ENCODE measurements around the gene MUSTN1.

Gene MUSTN1

DNA sequence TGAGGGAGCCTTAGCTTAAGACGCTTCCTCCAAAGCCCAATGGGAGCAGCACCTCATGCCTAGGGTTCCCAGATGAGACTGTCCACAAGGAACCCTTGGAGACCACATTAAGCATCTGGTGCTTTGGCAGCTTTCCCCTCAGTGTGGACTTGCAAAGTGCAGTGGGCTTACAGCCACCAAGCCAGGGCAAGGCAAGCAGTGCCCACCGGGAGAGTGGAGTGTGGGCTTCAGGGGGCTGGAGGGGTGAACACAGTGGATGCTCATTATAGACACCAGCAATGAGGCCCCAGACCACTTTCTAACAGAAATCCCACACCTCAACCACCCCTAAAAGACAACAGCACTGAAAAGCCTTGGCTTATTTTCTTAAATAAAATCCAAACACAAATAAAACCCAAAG lies 9.1 kb upstream of the MUSTN1 start:
- H3K9me3 ChIP-seq (ENCODE audit: insufficient read depth, low read depth, low read length), result no peaks in the 10 kb centered on the region
- no peak overlapping the region for H3K9ac ChIP-seq (ENCODE audit: low read depth, low read length)
- 91% methylated on average over 2 of the region's 2 CpGs for WGBS
- no peak overlapping the region for H3K27ac ChIP-seq (ENCODE audit: low read depth, low read length)
- no peaks in the 10 kb centered on the region; the same call in 1 of the 2 replicates for H3K4me1 ChIP-seq (ENCODE audit: insufficient read depth, low read length)
- H3K36me3 ChIP-seq (ENCODE audit: insufficient read depth, low read length), result peaks cover 26% of the 10 kb centered on the region
- H3K4me3 ChIP-seq (ENCODE audit: low read length), result no peak overlapping the region
- H3K27me3 ChIP-seq (ENCODE audit: insufficient read depth, low read length), result no peaks in the 10 kb centered on the region

DNA sequence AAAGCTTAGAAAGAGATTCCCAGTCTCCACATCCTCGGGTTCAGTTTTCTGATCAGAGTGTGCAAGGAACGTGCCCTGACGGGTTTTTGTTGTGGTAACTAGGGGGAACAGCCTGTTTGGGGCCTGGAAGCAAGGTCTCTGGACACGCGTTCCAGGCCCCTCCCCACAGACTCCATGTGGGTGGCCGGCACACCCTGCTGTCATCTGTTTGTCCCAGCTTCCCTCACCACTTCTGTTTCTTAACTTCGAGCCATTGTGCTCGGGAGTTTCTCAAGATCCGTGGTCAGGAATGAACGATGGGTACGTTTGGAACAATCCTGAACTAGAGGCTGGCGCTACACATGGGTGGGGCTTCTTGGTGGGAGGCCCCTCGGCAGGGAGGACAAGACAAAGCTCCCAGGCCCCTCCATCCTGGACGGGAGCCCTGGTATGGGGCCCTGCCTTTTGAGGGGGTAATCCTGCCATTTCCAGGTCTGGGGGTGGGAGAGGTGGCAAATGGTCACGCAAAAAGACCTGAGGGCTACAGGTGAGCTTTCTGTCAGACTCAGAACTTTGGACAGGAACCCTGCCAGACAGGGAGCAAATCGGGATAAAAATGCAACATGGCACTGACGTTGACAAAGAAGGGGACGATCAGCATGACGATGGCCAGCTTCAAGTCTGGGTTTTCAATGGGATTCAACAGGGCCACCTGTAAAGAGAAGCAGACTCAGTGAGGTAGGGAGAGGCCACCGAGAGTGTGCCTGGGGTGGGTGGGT lies 8.5 kb upstream of the MUSTN1 start:
- Histone ChIP-seq H3K4me3 (ENCODE audit: low read length) (no peak overlapping the region), H3K4me1 (ENCODE audit: insufficient read depth, low read length) (no peaks in the 10 kb centered on the region; the same call in 1 of the 2 replicates), H3K36me3 (ENCODE audit: insufficient read depth, low read length) (peaks cover 20% of the 10 kb centered on the region), H3K27ac (ENCODE audit: low read depth, low read length) (no peak overlapping the region), H3K9me3 (ENCODE audit: insufficient read depth, low read depth, low read length) (no peaks in the 10 kb centered on the region), H3K27me3 (ENCODE audit: insufficient read depth, low read length) (no peaks in the 10 kb centered on the region), H3K9ac (ENCODE audit: low read depth, low read length) (no peak overlapping the region)
- whole genome bisulfite sequencing, result 85% methylated on average over 20 of the region's 20 CpGs

DNA sequence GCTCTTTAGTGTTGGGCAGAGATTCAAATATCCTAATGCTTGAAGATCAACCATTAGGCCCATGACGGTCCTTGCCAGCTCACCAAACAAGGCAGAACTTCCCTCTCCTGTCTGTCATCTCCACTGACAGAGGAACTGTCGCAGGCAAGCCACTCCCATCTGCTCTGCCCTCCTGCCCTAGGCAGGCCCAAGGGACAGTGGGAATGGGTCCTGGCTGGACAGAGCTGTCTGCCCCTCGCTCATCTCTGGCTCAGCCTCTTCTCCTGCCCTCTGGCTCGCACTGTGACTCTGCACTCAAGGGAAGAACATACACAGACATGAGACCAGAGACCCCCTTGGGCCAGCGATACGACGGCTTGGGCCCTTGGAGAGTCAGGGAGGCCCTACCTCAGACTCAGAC lies 7.6 kb upstream of the MUSTN1 start:
- WGBS, result 79% methylated on average over 7 of the region's 7 CpGs
- Histone ChIP-seq H3K4me1 (ENCODE audit: insufficient read depth, low read length) (no peaks in the 10 kb centered on the region; the same call in 1 of the 2 replicates), H3K27ac (ENCODE audit: low read depth, low read length) (no peak overlapping the region)

DNA sequence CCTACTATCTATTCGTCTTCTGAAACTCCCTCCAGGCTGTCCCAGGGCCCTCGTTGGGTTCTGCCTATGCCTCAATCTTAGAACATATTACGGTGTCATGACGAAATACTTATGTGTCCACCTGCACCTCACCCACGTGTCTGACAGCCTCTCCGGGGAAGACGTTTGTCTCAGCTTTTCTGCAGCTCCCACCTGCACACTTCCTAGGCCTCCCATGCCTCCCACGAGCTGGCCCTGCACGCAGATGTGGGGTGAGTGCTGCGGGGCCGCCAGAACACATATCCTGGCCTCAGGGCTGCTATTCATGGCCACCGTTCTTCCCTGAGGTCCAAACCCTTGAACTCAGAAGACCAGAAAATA lies 7.1 kb upstream of the MUSTN1 start:
- Histone ChIP-seq H3K27ac (ENCODE audit: low read depth, low read length) (no peak overlapping the region), H3K9ac (ENCODE audit: low read depth, low read length) (no peak overlapping the region), H3K4me3 (ENCODE audit: low read length) (no peak overlapping the region), H3K9me3 (ENCODE audit: insufficient read depth, low read depth, low read length) (no peaks in the 10 kb centered on the region), H3K27me3 (ENCODE audit: insufficient read depth, low read length) (no peaks in the 10 kb centered on the region), H3K36me3 (ENCODE audit: insufficient read depth, low read length) (0 out of 2 replicates have a peak, but pooled peaks cover 9% of the 10 kb centered on the region), H3K4me1 (ENCODE audit: insufficient read depth, low read length) (no peaks in the 10 kb centered on the region; the same call in 1 of the 2 replicates)
- 87% methylated on average over 12 of the region's 12 CpGs for WGBS

More for the DNA sequence above, 7.6 kb upstream of the MUSTN1 start:
- peaks cover 12% of the 10 kb centered on the region; the same call in 1 of the 2 replicates for H3K36me3 ChIP-seq (ENCODE audit: insufficient read depth, low read length)
- H3K4me3 ChIP-seq (ENCODE audit: low read length), result no peak overlapping the region
- no peak overlapping the region for H3K9ac ChIP-seq (ENCODE audit: low read depth, low read length)
- H3K9me3 ChIP-seq (ENCODE audit: insufficient read depth, low read depth, low read length), result no peaks in the 10 kb centered on the region
- H3K27me3 ChIP-seq (ENCODE audit: insufficient read depth, low read length), result no peaks in the 10 kb centered on the region

DNA sequence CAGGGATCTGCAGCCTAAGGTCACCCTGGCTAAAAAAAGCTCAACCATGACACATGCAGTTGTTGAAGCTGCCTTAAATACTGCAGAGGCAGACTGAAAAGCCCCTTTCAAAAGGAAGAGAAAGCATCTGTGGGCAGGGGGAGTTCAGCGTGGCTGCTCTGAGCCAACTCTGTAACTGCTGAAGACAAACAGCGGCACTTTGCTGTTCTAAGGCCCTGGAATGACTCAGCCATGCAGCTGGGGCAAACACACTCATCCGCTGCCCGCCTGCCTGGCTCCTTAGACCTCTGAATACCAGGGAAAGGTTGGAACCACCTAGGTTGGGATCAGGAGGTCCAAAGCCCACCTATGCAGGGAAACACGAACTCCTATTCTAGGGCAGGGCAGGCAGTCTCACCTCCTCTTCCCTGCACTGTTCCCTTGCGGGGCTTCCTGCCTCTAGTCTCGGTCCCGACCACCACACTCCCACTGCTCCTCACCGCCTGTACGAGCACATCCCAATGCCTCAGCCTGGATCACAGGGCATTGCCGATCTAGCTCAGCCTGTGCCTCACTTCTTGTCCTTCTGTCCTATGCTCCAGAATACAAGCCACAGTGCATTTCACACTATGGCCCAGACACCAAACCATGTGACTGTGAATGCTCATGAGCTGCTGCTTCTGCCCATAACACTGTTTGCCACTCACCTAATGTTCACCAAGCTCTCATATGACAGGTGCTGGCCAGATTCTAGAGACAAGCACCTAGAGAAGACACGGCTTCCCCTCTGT lies 6.6 kb upstream of the MUSTN1 start:
- H3K4me3 ChIP-seq (ENCODE audit: low read length), result no peak overlapping the region
- 92% methylated on average over 12 of the region's 12 CpGs for WGBS
- 0 out of 2 replicates have a peak, but pooled peaks cover 9% of the 10 kb centered on the region for H3K36me3 ChIP-seq (ENCODE audit: insufficient read depth, low read length)
- H3K27ac ChIP-seq (ENCODE audit: low read depth, low read length), result no peak overlapping the region
- no peaks in the 10 kb centered on the region; the same call in 1 of the 2 replicates for H3K4me1 ChIP-seq (ENCODE audit: insufficient read depth, low read length)
- H3K27me3 ChIP-seq (ENCODE audit: insufficient read depth, low read length), result no peaks in the 10 kb centered on the region
- H3K9me3 ChIP-seq (ENCODE audit: insufficient read depth, low read depth, low read length), result no peaks in the 10 kb centered on the region
- H3K9ac ChIP-seq (ENCODE audit: low read depth, low read length), result no peak overlapping the region

DNA sequence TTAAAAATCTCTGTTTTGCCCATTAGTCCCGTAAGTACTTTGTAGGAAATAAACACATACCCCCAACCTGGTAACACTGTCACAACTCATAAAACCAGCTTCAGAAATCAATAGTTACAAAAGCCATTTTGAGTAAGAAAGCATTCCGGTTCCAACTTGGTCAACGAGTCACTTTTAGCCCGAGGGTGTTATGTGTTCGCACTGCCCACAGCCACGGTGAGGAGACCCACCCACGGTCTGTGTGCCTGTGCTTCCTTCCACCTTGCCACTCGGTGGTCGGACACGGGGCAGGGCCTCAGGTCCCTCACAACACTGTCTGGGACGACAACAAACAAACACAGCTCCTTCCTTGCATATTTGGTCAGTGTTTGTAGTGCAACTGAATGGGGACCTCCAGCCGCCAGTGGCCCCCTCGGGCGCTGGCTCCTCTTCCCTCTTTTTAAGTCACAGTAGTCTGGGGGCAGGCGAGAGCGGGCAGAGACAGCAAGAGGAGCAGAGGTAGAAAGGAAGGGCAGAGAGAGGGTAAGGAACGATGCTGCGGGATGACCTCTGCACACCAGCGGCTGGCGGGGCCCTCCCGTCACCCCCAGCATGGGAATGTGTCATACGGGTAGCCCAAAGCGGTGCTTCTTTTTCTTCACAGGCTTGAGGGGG lies 5.2 kb upstream of the MUSTN1 start:
- no peak overlapping the region for H3K4me3 ChIP-seq (ENCODE audit: low read length)
- WGBS, result 91% methylated on average over 23 of the region's 23 CpGs
- no peak overlapping the region for H3K27ac ChIP-seq (ENCODE audit: low read depth, low read length)
- peaks cover 5% of the 10 kb centered on the region; the same call in 1 of the 2 replicates for H3K4me1 ChIP-seq (ENCODE audit: insufficient read depth, low read length)
- no peaks in the 10 kb centered on the region for H3K27me3 ChIP-seq (ENCODE audit: insufficient read depth, low read length)
- no peak overlapping the region for H3K9ac ChIP-seq (ENCODE audit: low read depth, low read length)
- H3K9me3 ChIP-seq (ENCODE audit: insufficient read depth, low read depth, low read length), result no peaks in the 10 kb centered on the region
- H3K36me3 ChIP-seq (ENCODE audit: insufficient read depth, low read length), result 0 out of 2 replicates have a peak, but pooled peaks cover 9% of the 10 kb centered on the region

DNA sequence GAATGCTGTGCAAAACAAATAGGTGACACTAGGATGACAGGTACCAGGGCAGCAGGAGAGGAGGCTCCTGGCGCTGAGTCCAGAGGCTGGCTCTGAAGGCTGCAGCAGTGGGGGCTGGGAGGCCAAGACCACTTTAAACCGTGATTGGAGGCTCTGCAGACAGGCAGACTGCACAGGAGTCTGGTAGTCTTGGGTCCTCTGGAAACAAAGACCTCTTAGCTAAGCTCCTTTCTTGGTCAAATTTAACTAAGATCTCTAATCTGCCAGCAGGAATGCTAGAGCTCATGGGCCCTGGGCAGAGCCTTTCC lies 4.4 kb upstream of the MUSTN1 start:
- Histone ChIP-seq H3K36me3 (ENCODE audit: insufficient read depth, low read length) (0 out of 2 replicates have a peak, but pooled peaks cover 6% of the 10 kb centered on the region), H3K27ac (ENCODE audit: low read depth, low read length) (no peak overlapping the region), H3K9me3 (ENCODE audit: insufficient read depth, low read depth, low read length) (no peaks in the 10 kb centered on the region), H3K9ac (ENCODE audit: low read depth, low read length) (no peak overlapping the region), H3K4me1 (ENCODE audit: insufficient read depth, low read length) (peaks cover 10% of the 10 kb centered on the region; the same call in 1 of the 2 replicates), H3K27me3 (ENCODE audit: insufficient read depth, low read length) (no peaks in the 10 kb centered on the region), H3K4me3 (ENCODE audit: low read length) (no peak overlapping the region)
- WGBS, result 87% methylated on average over 2 of the region's 2 CpGs

DNA sequence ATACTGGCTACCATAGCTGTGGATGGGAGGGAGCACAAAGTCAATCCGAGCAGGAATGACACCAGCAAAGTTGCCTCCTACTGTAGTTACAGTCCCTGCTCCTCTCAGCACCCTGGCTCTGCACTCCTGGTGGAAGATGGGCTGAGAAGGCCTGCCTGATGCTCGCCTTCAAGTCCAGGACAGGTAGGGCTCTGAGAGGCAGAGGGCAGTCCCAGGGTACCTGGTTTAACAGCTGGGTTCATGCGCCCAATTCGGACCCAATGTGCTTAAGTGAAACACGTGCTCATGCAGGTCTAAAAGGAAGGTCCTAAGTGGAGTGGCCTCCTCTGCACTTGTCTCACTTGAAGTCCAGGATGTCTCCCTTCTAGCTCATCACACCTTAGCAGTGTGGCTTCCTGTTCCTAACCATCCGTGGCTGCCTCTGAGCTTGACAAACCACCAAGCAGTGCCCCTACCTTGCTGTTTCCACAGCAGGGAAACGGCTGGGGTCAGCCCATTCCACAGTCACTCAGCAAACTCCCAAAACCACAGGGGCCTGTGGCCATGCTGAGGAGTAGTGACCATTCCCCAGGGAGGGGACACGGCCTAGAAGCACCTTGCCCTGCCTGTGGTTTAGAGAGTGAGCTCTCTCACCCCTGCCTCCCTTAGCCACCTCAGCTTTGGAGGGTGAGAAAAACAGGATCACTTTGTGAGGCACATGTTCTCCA lies 3.9 kb upstream of the MUSTN1 start:
- Histone ChIP-seq H3K27me3 (ENCODE audit: insufficient read depth, low read length) (no peaks in the 10 kb centered on the region), H3K9me3 (ENCODE audit: insufficient read depth, low read depth, low read length) (no peaks in the 10 kb centered on the region), H3K9ac (ENCODE audit: low read depth, low read length) (no peak overlapping the region), H3K4me3 (ENCODE audit: low read length) (no peak overlapping the region), H3K27ac (ENCODE audit: low read depth, low read length) (no peak overlapping the region), H3K36me3 (ENCODE audit: insufficient read depth, low read length) (0 out of 2 replicates have a peak, but pooled peaks cover 6% of the 10 kb centered on the region), H3K4me1 (ENCODE audit: insufficient read depth, low read length) (peaks cover 10% of the 10 kb centered on the region; the same call in 1 of the 2 replicates)
- 90% methylated on average over 8 of the region's 8 CpGs for WGBS

DNA sequence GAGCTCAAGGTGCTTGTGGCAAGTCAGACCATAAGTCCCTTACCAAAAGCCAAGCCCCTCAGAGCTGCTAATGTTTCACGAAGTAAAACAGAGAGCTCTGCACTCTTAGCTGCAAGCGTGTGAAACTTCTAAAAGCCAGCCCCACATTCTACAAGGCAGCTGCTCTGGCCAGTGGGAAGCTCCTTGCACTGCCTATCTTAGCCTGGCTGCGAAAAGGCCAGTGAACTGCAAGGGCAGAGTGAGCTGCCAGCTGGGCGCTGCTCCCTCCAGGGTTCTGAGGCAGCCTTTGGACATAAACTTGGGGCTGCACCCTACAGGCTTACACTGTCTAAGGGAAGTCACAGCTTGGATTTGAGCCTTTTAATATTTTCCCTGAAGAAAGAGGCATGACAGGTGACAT lies 2.2 kb upstream of the MUSTN1 start:
- Histone ChIP-seq H3K27ac (ENCODE audit: low read depth, low read length) (no peak overlapping the region), H3K36me3 (ENCODE audit: insufficient read depth, low read length) (0 out of 2 replicates have a peak, but pooled peaks cover under 1% of the 10 kb centered on the region), H3K4me3 (ENCODE audit: low read length) (no peak overlapping the region), H3K9ac (ENCODE audit: low read depth, low read length) (no peak overlapping the region), H3K27me3 (ENCODE audit: insufficient read depth, low read length) (no peaks in the 10 kb centered on the region), H3K4me1 (ENCODE audit: insufficient read depth, low read length) (peaks cover 17% of the 10 kb centered on the region; the same call in 1 of the 2 replicates), H3K9me3 (ENCODE audit: insufficient read depth, low read depth, low read length) (no peaks in the 10 kb centered on the region)
- WGBS, result 87% methylated on average over 4 of the region's 4 CpGs

DNA sequence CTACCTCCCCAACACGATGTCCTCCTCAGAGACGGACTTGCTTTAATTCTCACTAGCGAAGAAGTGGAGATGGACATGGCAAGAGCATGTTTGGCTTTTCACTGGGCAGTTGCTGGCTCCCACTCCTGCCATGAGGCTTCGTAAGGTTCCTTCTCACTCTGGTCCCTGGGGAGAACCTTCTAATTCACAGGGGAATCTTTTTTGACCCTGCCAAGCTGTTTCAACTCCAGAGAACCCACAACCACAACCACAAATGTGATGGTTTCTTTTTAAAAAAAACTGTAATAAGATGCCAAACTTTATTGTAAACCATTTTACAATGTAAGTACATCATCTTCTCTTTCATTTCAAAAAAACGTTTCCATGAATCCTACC lies 1.6 kb upstream of the MUSTN1 start:
- 95% methylated on average over 5 of the region's 5 CpGs for WGBS
- H3K4me3 ChIP-seq (ENCODE audit: low read length), result no peak overlapping the region
- no peaks in the 10 kb centered on the region for H3K9me3 ChIP-seq (ENCODE audit: insufficient read depth, low read depth, low read length)
- peaks cover 17% of the 10 kb centered on the region; the same call in 1 of the 2 replicates for H3K4me1 ChIP-seq (ENCODE audit: insufficient read depth, low read length)
- no peaks in the 10 kb centered on the region for H3K36me3 ChIP-seq (ENCODE audit: insufficient read depth, low read length)
- no peak overlapping the region for H3K9ac ChIP-seq (ENCODE audit: low read depth, low read length)
- H3K27me3 ChIP-seq (ENCODE audit: insufficient read depth, low read length), result no peaks in the 10 kb centered on the region
- no peak overlapping the region for H3K27ac ChIP-seq (ENCODE audit: low read depth, low read length)

All from HUES64 (cell line).